Muscle of back (tissue), 11 donors: ENCODE measurements around the gene HSD11B1. TPM values are rescaled to one million over a fixed set of nuclear protein-coding genes. Genes with fewer than 3 reads are reported as not detected.

Experiments
- DNase-seq, 3 donors: peaks; one replicate each; pipeline versions ENCODE4 v3.0.0 to v3.0.0-alpha.2; 2013
- polyA plus RNA-seq, 10 donors: library from polyadenylated mRNA; unstranded; fragments of 120-200 nt; gene quantifications; one replicate each; pipeline ENCODE4 v1.2.1, GENCODE V29; 2013; ENCODE audit not compliant: insufficient read length in 10 of 10

The HSD11B1 gene
- polyA plus RNA-seq, 10 donors, result 0.15 to 0.62 (median 0.29) TPM; not detected in 1

DNA sequence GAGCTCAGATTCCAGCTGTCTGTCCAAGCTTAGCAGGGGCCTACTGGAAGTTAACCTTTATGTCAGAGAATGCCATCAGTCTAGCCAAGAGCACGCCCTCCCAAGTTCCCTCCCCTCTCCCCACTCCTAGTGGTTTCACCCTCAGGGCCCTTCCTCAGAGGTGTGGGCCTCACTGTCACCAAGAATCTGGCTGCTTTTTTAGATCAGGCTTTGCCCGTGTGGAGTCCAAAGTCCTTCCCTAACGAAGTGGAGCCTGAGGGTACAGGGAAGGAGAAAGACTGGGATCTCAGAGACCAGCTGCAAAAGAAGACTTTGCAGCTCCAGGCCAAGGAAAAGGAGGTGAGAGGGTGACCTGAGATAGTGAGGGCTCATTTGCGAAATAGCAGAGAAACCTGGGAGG, 75.6 kb downstream of the HSD11B1 start:
- no peak for DNase-seq

- DNase-seq, result peak; percentile 33 to 57 (median 40)
Measured at GRCh38 chr1:209783386-209783785, 78.7 kb downstream of the HSD11B1 start.

Other genes starting within 250 kb of the HSD11B1 start
- gene CAMK1G, start 121.1 kb upstream of the HSD11B1 start, polyA plus RNA-seq, result under 1 TPM in 5 of 10 donors, not detected in 5; 0.10 to 0.47 (median 0.19) TPM
- 1 to 10 TPM in 3 of 10 donors, under 1 TPM in 7; 0.16 to 5.7 (median 0.80) TPM for gene LAMB3, start 52.4 kb upstream of the HSD11B1 start, polyA plus RNA-seq
- gene G0S2, start 29.4 kb upstream of the HSD11B1 start, polyA plus RNA-seq, result 1 to 10 TPM; 2.3 to 6.0 (median 3.3) TPM
- 10 to 100 TPM in 1 of 10 donors, 1 to 10 TPM in 9; 1.3 to 17.7 (median 2.9) TPM for gene TRAF3IP3, start 51.2 kb downstream of the HSD11B1 start, polyA plus RNA-seq
- gene C1orf74, start 79.7 kb downstream of the HSD11B1 start, polyA plus RNA-seq, result 1 to 10 TPM; 2.0 to 3.6 (median 2.7) TPM
- gene IRF6, start 101.3 kb downstream of the HSD11B1 start, polyA plus RNA-seq, result 10 to 100 TPM in 1 of 10 donors, 1 to 10 TPM in 3, under 1 TPM in 6; 0.43 to 11.3 (median 0.73) TPM
- gene UTP25, start 123.1 kb downstream of the HSD11B1 start, polyA plus RNA-seq, result 1 to 10 TPM; 5.4 to 8.2 (median 6.8) TPM
- 1 to 10 TPM in 6 of 10 donors, under 1 TPM in 4; 0.55 to 5.7 (median 1.3) TPM for gene SYT14, start 233.4 kb downstream of the HSD11B1 start, polyA plus RNA-seq